Fibroblast of skin of back (primary cell): ENCODE results near the gene MAP3K7CL.
A peak's percentile ranks its signal among the peaks of the same experiment; 100 is the strongest.
"Not testable (repeated sequence)": the region's sequence is repeated elsewhere in the genome, so short reads cannot be mapped to it uniquely, and the experiment has no call there.

Experiments used
- DNase-seq: peaks from one replicate; pipeline ENCODE4 v3.0.0-alpha.2; 2013

Gene MAP3K7CL

GRCh38 chr21:29133796-29134195 is 3.4 kb downstream of the MAP3K7CL start:
- DNase-seq: no peak

GRCh38 chr21:29135481-29135880 is 5.0 kb downstream of the MAP3K7CL start:
- DNase-seq: no peak

DNA sequence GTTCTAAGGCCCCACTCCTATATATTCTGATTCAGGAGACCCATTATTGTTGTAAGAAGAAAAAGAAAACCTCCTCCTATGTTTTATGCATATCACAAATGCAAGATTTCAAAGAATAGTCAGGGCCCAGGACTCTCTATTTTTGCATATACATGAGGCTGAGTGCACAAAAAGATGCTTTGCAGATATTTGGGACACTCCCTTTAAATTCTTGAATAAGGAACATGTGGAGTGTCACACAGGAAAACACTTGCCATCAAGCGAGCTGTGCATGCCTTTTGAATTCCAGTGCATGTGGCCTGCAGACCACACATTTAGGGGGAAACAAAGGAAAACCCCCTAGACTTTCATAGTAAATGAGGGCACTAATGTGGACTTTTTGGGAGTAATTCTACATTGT is 5.6 kb downstream of the MAP3K7CL start:
- no peak for DNase-seq

GRCh38 chr21:29144736-29145353 is 14.4 kb downstream of the MAP3K7CL start:
- peak; percentile 50 for DNase-seq

DNA sequence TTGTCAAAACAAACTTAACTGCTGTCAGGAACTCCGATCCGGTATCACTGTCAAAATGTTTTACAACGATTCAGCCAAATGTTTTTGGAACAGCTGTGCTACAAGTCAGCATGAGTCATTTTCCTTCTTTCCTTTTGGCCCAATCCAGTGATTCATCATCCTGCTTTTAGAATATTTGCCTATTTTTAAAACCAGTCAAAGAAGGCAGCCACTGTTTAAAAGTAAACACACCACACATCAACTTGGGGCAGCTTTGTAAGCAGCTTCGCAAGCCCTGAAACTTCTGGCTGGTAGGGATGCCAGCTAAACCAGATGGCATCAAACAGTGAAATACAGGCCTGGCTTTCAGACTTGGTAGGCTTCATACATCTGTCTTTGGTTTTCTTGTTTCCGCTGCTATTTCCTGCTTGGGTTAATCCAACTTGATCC is 14.9 kb downstream of the MAP3K7CL start:
- DNase-seq: peak; percentile 95

DNA sequence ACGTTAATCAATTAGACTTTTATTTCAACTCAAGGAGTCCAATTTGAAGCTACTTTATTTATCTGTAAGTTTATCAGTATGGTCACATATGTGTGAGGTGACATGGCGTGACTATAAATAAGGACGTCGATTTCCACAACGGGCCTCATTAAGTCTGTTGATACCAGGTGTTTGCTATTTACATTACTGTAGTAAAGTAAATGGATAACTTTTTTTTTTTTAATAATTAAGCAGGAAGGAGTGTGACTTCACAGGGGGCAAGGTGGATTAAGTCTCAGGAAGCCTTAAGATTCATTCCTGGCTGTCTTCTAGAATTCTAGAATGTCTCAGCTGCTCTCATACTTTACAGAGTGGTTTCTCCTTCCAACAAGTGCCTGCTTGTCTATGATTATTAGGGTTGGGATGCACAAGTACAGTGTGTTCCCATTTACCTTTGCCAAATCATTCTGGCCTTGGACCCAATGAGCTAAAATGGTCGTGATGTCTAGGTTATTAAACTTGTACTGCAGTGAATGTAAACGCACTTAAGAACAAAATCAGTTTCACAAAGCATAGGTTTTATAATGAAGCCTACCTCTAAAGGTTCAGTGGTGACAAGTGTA is 15.5 kb downstream of the MAP3K7CL start:
- no peak for DNase-seq

- peak; percentile 52 for DNase-seq
Observed at GRCh38 chr21:29146726-29147125, 16.3 kb downstream of the MAP3K7CL start.

GRCh38 chr21:29148530-29148929 is 18.1 kb downstream of the MAP3K7CL start:
- peak; percentile 66 for DNase-seq

DNA sequence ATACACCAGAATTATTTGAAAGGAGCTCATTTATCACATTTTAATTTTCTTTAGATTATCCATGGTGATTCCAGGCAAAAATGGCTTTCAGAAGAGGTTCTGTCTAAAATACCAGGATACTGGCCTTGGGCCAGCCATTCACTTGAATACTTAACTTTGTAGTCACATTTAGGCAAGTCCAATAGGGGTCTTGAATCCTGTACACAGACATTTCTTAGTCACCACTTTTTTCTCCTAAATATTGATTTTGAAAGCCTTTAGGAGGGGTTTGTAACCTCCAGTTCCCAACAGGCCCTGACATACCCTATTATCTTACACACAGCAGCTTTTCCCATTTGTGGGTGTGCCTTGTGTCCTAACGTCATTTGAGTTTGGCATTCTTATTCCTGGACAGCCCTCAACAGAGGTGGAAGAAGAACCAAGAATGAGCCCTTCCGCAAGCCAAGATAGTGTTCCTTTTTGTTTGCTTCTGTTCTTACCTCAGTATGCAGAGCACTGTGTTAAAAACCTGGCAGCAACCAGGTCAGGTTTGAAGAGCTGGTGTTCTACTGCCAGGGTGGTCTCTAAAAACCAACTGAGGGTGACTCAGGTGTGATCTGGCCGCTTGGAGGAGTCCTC is 19.5 kb downstream of the MAP3K7CL start:
- DNase-seq: peak; percentile 79

DNA sequence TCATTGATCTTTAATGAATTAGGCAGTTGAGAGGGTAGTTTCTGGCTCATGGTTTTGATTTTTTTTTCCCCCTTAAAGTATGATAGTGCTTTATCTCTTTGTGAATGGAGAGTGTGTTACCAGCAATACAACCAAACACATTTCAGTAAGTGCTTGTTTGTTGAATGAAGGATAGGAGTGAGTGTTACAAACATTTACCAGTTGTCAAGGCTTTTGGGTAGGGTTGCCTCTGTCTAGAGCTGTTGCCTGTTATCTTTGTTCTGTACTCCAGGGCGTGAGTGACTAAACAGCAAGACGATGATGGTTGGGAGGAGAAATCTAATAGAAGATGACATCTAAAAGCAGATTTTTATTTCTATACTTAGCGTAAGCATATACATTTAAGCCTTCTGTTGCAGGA is 21.5 kb downstream of the MAP3K7CL start:
- no peak for DNase-seq

GRCh38 chr21:29152916-29153315 is 22.5 kb downstream of the MAP3K7CL start:
- DNase-seq: no peak

- no peak for DNase-seq
Observed at GRCh38 chr21:29154270-29154669, 23.8 kb downstream of the MAP3K7CL start.

- DNase-seq: peak; percentile 55
Observed at GRCh38 chr21:29155118-29155932, 24.9 kb downstream of the MAP3K7CL start.

- DNase-seq: no peak
Observed at GRCh38 chr21:29155933-29156260, 25.5 kb downstream of the MAP3K7CL start.

- no peak for DNase-seq
Observed at GRCh38 chr21:29157080-29157479, 26.6 kb downstream of the MAP3K7CL start.

DNA sequence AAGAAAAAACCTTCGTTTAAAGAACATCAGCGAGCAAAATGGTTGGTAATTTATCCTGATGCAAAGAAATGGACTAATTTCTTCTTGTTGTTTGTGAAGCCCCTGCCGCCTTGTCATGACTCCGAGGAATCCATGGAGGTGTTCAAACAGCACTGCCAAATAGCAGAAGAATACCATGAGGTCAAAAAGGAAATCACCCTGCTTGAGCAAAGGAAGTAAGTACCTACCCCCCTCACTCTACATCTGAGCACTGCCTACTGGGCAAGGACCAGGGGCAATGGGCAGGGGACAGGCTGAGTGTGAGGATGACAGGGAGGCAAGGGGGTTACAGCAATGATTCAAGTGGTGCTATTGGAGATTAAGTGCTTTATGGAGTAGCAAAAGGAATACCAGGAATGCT is 29.4 kb downstream of the MAP3K7CL start:
- DNase-seq: no peak

DNA sequence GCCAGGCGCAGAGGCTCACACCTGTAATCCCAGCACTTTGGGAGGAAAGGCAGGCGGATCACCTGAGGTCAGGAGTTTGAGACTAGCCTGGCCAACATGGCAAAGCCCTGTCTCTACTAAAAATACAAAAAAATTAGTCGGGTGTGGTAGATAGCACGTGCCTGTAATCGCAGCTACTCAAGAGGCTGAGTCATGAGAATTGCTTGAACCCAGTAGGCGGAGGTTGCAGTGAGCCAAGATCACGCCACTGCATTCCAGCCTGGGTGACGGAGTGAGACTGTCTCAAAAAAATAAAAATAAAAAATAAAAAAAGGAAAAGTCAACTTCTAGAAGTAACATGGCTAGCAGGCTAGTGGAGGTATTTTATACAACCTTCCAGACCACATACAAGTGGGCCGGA is 32.4 kb downstream of the MAP3K7CL start:
- DNase-seq: peak; percentile 84

GRCh38 chr21:29163341-29164115 is 33.1 kb downstream of the MAP3K7CL start:
- peak; percentile 58 for DNase-seq

DNA sequence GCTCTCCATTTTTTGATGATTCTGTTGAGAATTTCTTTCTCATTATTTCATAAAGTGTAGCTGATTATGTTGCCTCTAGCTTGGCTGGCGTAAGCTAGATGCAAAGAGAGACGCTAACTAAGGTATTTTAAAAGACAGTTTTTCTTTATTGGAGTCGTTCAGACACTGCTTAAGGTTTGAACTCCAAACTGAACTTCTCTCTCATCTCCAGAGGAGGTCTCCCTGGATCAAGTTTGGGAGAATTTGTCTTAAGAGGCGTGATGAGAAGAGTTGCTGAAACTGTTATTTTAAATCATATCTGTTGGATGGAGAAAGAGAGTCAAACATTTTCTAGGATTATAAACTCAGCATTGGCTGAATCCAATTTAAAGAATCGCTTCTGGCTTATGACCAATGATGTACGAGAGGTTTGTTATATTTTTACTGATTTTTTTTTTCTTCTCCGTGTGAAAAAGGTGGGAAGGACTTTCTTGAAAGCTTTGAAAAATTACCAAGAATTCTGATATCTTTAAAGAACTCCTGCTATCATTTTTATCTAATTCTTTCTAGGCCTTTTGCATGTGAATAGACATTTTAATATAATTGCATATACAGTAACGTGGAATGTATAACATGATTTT is 34.0 kb downstream of the MAP3K7CL start:
- peak; percentile 90 for DNase-seq

DNA sequence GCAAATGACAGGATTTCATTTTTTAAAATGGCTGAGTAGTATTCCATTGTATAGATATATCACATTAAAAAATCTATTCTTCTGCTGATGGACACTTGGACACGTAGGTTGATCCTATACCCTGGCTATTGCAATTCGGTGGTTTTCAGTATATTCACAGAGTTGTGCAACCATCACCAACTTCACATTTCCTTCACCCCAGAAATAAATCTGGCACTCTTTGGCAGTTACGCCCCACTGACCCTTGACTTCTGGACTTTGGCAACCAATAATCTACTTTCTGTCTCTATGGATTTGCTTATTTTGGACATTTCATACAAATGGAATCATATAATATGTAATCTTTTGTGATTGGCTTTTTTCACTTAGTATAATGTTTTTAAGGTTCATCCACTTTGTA is 35.9 kb downstream of the MAP3K7CL start:
- no peak for DNase-seq

- no peak for DNase-seq
Observed at GRCh38 chr21:29166853-29167252, 36.4 kb downstream of the MAP3K7CL start.

DNA sequence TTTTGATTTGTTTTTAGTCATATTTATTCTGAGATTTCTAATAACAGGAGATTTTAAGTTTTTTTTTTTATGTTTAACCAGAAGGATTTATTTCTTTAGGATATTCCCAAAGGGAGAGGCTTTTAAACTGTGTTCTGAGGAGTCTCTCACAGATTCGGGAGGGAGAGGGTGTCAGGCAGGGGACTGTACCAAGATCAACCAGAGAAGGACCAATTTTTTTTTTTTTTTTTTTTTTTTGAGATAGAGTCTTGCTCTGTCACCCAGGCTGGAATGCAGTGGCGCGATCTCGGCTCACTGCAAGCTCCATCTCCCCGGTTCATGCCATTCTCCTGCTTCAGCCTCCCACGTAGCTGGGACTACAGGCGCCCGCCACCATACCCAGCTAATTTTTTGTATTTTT is 37.0 kb downstream of the MAP3K7CL start:
- DNase-seq: not testable (repeated sequence)
